Panc1 (cell line): Measurements from ENCODE around the gene RUSF1. TPM values are rescaled to one million over a fixed set of nuclear protein-coding genes. Genes with fewer than 3 reads are reported as not detected.

Experiments used
- ATAC-seq: fragments of 200-7000 bp; cut with Tn5 transposase; 2 replicates; pipeline ENCODE4 v1.9.1; 2020; ENCODE audit warnings: mild to moderate bottlenecking, moderate library complexity
- BruUV-seq: library from RNA; stranded (reverse); fragments of 400-500 nt; replicated peaks from 2 replicates; lab custom pipeline; 2021; lab: Mats Ljungman, UMichigan
- CTCF ChIA-PET: fragments of 300-600 bp; sonication (Branson Sonifier 250); formaldehyde crosslinking; loops from one replicate; lab custom pipeline; 2022; ENCODE audit warnings: antibody characterized with exemption; lab: Charles Lee
- POLR2A ChIA-PET: fragments of 300-600 bp; sonication (Branson Sonifier 250); formaldehyde crosslinking; loops from one replicate; lab custom pipeline; 2022; ENCODE audit warnings: antibody characterized with exemption; lab: Charles Lee
- DNase-seq: peaks from one replicate; pipeline ENCODE4 v3.0.0-alpha.2; 2010; ENCODE audit warnings: low read depth, low spot score
- H3K27ac ChIP-seq: 2 replicates; pipeline ENCODE4 v1.5.1; 2011; ENCODE audit warnings: mild to moderate bottlenecking, low read length, inconsistent platforms
- H3K27me3 ChIP-seq: fragments of 200-500 bp; sonication (Bioruptor generic); 2 replicates; pipeline ENCODE4 v1.6.0; 2014; ENCODE audit warnings: low read length, inconsistent platforms; ENCODE audit not compliant: control insufficient read depth, insufficient read depth
- H3K36me3 ChIP-seq: fragments of 200-500 bp; sonication (Bioruptor generic); 2 replicates; pipeline ENCODE4 v1.5.1; 2014; ENCODE audit warnings: inconsistent platforms, mild to moderate bottlenecking, low read length, moderate library complexity; ENCODE audit not compliant: control insufficient read depth, insufficient read depth
- H3K4me1 ChIP-seq: 2 replicates; pipeline ENCODE4 v1.5.1; 2011; ENCODE audit warnings: inconsistent platforms, mild to moderate bottlenecking, low read length, moderate library complexity; ENCODE audit not compliant: control insufficient read depth, insufficient read depth
- H3K4me3 ChIP-seq, 2 experiments: 2 replicates each; pipeline ENCODE4 v1.5.1; 2011 to 2012; ENCODE audit warnings: low read depth in 2 of 2, low read length in 2 of 2, mild to moderate bottlenecking in 2 of 2, inconsistent platforms in 1 of 2, moderate library complexity in 1 of 2
- H3K9me3 ChIP-seq: fragments of 200-500 bp; sonication (Bioruptor generic); 2 replicates; pipeline ENCODE4 v1.5.1; 2014; ENCODE audit warnings: low read depth, mild to moderate bottlenecking, inconsistent platforms, low read length, moderate library complexity; ENCODE audit not compliant: control insufficient read depth, insufficient read depth
- CTCF ChIP-seq: fragments of 450-650 bp; IDR thresholded peaks from 2 replicates; pipeline ENCODE4 v1.5.1; 2017; ENCODE audit warnings: mild to moderate bottlenecking
- POLR2AphosphoS5 ChIP-seq: IDR thresholded peaks from 2 replicates; pipeline ENCODE4 v1.6.1; 2012; ENCODE audit warnings: mild to moderate bottlenecking, low read depth, low read length, moderate library complexity
- REST ChIP-seq, 2 experiments: IDR thresholded peaks; 2 replicates each; pipeline ENCODE4 v1.6.1; 2011 to 2012; ENCODE audit warnings: low read depth in 2 of 2, control low read depth in 1 of 2, low read length in 1 of 2, mild to moderate bottlenecking in 1 of 2, moderate library complexity in 1 of 2; ENCODE audit not compliant: insufficient read depth in 1 of 2
- SIN3A ChIP-seq: IDR thresholded peaks from 2 replicates; pipeline ENCODE4 v1.6.1; 2012; ENCODE audit warnings: low read depth, mild to moderate bottlenecking, low read length, moderate library complexity, borderline replicate concordance; ENCODE audit not compliant: insufficient read depth
- TCF7L2 ChIP-seq: IDR thresholded peaks from 2 replicates; pipeline ENCODE4 v1.6.1; 2011; ENCODE audit warnings: mild to moderate bottlenecking, low read depth, low read length, inconsistent platforms
- in situ Hi-C: cut with HindIII; loops from 2 replicates; pipeline ENCODE4 v1.10.0; 2016; ENCODE audit warnings: low sequenced_read_pairs, low pct_unique_long_range_greater_than_20kb
- intact Hi-C: fragments of 100-400 bp; cut with micrococcal nuclease; formaldehyde crosslinking; loops from one replicate; pipeline ENCODE4 v1.10.0; 2022; ENCODE audit not compliant: unreplicated experiment
- total RNA-seq: library from RNA; stranded (reverse); gene quantifications from one replicate; pipeline ENCODE4 v1.2.1, GENCODE V29; 2021; ENCODE audit not compliant: unreplicated experiment

The RUSF1 gene
- total RNA-seq, 1 experiment from 2014 or later, result 47.4 TPM

- no TSS peak for BruUV-seq
- ChIA-PET CTCF (interaction anchor here (0.7 kb wide), 1 partner anchor 15 kb away, joined by 5 read pairs; no protein-coding TSS in a partner anchor), POLR2A (interaction anchor here (0.6 kb wide), 1 partner anchor 59 kb away, joined by 17 read pairs; no protein-coding TSS in a partner anchor)
Observed at GRCh38 chr16:31513884-31514283, 5.7 kb upstream of the RUSF1 start.

GRCh38 chr16:31513126-31513525 lies 4.9 kb upstream of the RUSF1 start:
- ATAC-seq (no peak), DNase-seq (peak; percentile 18)
- peaks cover 7% of the 10 kb centered on the region for H3K4me1 ChIP-seq
- no peak overlapping the region for H3K4me3 ChIP-seq
- ChIA-PET CTCF (interaction anchor here (0.7 kb wide), 1 partner anchor 16 kb away, joined by 5 read pairs; no protein-coding TSS in a partner anchor), POLR2A (no interaction called here)
- no peaks in the 10 kb centered on the region for H3K27me3 ChIP-seq
- no peak for TF ChIP-seq SIN3A
- H3K9me3 ChIP-seq, result no peaks in the 10 kb centered on the region
- H3K36me3 ChIP-seq, result no peaks in the 10 kb centered on the region; the same call in 1 of the 2 replicates
- in situ Hi-C loops (no loop called here), intact Hi-C loops (no loop called here)
- no peak overlapping the region for H3K27ac ChIP-seq
- no TSS peak for BruUV-seq

More at GRCh38 chr16:31513884-31514283, 5.7 kb upstream of the RUSF1 start:
- no peaks in the 10 kb centered on the region; the same call in 1 of the 2 replicates for H3K36me3 ChIP-seq
- no peak overlapping the region for H3K27ac ChIP-seq
- no peak for ATAC-seq
- no peak overlapping the region for H3K4me3 ChIP-seq
- intact Hi-C loops (no loop called here), in situ Hi-C loops (no loop called here)
- no peak for DNase-seq
- H3K4me1 ChIP-seq, result peaks cover 5% of the 10 kb centered on the region
- H3K27me3 ChIP-seq, result no peaks in the 10 kb centered on the region
- H3K9me3 ChIP-seq, result no peaks in the 10 kb centered on the region
- no peak for TF ChIP-seq CTCF
- TF ChIP-seq TCF7L2, result no peak
- TF ChIP-seq SIN3A, result no peak
- TF ChIP-seq REST (IDR thresholded peaks at IDR 0.05; ENCODE audit: insufficient read depth in 1 of 2, low read depth in 2 of 2, low read length in 1 of 2), result no peak

GRCh38 chr16:31508706-31509195 lies 560 bp upstream of the RUSF1 start:
- Histone ChIP-seq H3K4me1 (peaks cover 15% of the 10 kb centered on the region), H3K27ac (peak overlapping the region; percentile 97), H3K9me3 (no peaks in the 10 kb centered on the region), H3K36me3 (peaks cover 9% of the 10 kb centered on the region; the same call in 1 of the 2 replicates), H3K27me3 (no peaks in the 10 kb centered on the region), H3K4me3 (peak overlapping the region; percentile 91 to 97)
- TF ChIP-seq TCF7L2, result no peak
- TF ChIP-seq SIN3A, result no peak
- TF ChIP-seq REST (IDR thresholded peaks at IDR 0.05; ENCODE audit: insufficient read depth in 1 of 2, low read depth in 2 of 2, low read length in 1 of 2), result no peak
- no peak for TF ChIP-seq POLR2AphosphoS5
- TF ChIP-seq CTCF, result no peak
- no TSS peak for BruUV-seq
- in situ Hi-C loops, result no loop called here
- intact Hi-C loops, result loop anchor here (5.0 kb wide), 1 partner anchor 189 kb away; no protein-coding TSS in a partner anchor
- no peak for DNase-seq
- 0 out of 2 replicates have a peak, but pooled peaks have one; percentile 3 for ATAC-seq
- ChIA-PET POLR2A (no interaction called here), CTCF (no interaction called here)
